T-helper 1 cell (primary cell): ENCODE results near the gene ADAT3.

ENCODE experiments used
- DNase-seq, 5 donors: peaks; one replicate each; pipeline ENCODE4 v3.0.0-alpha.2; 2012 to 2020

The ADAT3 gene

DNA sequence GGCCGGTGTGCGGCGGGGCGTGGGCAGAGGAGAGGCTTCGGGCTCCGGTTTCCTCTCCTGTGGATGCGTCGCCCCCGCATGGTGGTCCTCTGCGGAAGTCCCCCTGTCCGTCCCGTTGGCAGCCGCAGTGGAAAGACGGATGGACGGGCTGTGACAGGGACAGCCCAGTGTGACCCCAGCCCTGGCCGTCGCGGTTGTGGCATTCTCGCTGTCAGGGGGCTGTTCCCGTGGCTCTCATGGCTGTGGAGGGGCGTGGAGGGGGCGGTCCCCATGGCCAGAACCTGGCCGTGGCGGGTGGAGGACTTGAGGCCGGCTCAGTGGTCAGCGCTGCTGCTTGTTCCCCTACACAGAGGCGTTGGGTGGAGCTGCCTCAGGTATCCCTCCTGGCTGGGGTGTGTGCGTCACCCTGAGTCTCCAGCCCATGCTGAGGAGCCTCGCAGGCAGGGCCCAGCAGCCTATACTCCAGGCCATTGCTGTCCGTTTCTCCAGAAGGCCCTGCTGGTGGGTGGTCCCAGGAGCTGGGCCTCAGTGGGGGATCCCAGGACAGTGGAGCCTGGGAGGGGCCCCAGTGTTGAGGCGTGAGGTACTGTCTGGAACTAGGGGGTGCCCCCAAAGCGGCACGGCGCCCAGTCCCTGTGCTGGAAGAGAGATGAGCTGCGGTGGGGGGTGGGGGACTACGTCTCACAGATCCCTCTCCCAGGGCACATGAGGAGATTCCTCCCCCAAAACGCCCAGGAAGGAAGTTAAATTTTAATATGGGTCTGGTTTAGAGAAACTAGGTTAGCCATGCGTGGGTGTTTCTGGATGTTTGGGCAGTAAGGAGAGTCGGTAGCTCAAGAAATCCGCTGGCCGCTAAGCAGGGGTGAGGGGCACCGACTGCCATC, 56.0 kb downstream of the ADAT3 start:
- no peak for DNase-seq

GRCh38 chr19:1962674-1963073, 57.5 kb downstream of the ADAT3 start:
- no peak for DNase-seq
